Measurements from ENCODE around the gene BRICD5. TPM values are rescaled to one million over a fixed set of nuclear protein-coding genes. Genes with fewer than 3 reads are reported as not detected.

BRICD5 gene
- total and polyA plus RNA-seq, 2 donors from 2014 or later, result 7.2 to 8.2 TPM

DNA sequence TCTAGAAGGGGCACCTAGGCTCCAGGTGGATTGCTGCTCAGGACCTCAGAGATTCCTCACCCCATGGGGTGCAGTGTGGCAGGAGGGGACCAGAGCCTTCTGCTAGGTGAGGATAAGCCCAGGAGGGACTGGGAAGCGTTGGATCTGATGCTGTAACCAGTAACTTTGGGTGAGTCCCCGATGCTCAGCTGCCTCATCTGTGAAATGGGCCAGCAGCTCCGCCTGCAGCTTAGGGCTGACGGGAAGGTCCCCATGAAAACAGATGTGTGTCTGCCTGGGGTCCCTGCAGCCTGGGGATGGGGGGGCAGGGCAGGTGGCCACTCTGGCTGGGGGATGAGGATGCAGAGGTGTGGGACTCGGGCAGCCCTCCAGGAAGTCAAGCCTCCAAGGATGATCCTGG is 11.6 kb downstream of the BRICD5 start:
- FAIRE-seq, result no peak
- peaks cover 0 to 3% (median 0%) of the 10 kb centered on the region in 3 donors for H3K4me1 ChIP-seq (ENCODE audit: control insufficient read depth in 2 of 3, insufficient read depth in 2 of 3, low read depth in 1 of 3, low read length in 3 of 3)
- no peaks in the 10 kb centered on the region for H3K27me3 ChIP-seq (ENCODE audit: control insufficient read depth, insufficient read depth, low read length)
- DNase-seq, result no peak
- intact Hi-C loops (cut with DNase I), result no loop called here
- no peak overlapping the region for H3K27ac ChIP-seq (ENCODE audit: low read depth in 2 of 2, low read length in 2 of 2)
- TF ChIP-seq, protein P1, sequence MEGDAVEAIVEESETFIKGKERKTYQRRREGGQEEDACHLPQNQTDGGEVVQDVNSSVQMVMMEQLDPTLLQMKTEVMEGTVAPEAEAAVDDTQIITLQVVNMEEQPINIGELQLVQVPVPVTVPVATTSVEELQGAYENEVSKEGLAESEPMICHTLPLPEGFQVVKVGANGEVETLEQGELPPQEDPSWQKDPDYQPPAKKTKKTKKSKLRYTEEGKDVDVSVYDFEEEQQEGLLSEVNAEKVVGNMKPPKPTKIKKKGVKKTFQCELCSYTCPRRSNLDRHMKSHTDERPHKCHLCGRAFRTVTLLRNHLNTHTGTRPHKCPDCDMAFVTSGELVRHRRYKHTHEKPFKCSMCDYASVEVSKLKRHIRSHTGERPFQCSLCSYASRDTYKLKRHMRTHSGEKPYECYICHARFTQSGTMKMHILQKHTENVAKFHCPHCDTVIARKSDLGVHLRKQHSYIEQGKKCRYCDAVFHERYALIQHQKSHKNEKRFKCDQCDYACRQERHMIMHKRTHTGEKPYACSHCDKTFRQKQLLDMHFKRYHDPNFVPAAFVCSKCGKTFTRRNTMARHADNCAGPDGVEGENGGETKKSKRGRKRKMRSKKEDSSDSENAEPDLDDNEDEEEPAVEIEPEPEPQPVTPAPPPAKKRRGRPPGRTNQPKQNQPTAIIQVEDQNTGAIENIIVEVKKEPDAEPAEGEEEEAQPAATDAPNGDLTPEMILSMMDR (IDR thresholded peaks at IDR 0.05; ENCODE audit: borderline replicate concordance, extremely low read depth, insufficient read depth), result no peak
- H3K9me3 ChIP-seq (ENCODE audit: control insufficient read depth in 2 of 3, insufficient read depth in 1 of 3, low read length in 3 of 3), result no peaks in the 10 kb centered on the region
- no peak overlapping the region for H3K4me3 ChIP-seq (ENCODE audit: low read length in 3 of 3)
- no peaks in the 10 kb centered on the region for H3K36me3 ChIP-seq (ENCODE audit: control insufficient read depth in 2 of 3, insufficient read depth in 3 of 3, low read length in 3 of 3)
- H3K9ac ChIP-seq (ENCODE audit: low read length in 3 of 3), result no peak overlapping the region

DNA sequence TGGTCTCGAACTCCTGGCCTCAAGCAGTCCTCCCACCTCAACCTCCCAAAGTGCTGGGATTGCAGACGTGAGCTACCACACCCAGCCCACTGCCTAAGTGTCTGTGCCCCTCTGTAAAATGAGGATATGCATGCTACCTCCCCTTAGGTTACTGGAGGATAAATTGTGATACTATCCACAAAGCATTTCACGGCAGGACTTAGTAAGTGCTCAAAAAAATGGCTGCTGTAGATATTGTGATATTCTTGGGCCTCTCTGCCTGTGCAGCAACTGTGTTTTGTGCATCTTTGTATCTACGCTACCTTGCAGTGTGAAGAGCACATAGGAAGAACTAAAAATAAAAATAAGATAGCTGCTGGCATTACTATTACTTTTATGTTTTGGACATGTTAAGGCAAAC is 12.4 kb downstream of the BRICD5 start:
- H3K9ac ChIP-seq (ENCODE audit: low read length in 3 of 3), result no peak overlapping the region
- no peak for DNase-seq
- TF ChIP-seq, protein P1 (IDR thresholded peaks at IDR 0.05; ENCODE audit: borderline replicate concordance, extremely low read depth, insufficient read depth), result no peak
- no peak overlapping the region for H3K4me3 ChIP-seq (ENCODE audit: low read length in 3 of 3)
- intact Hi-C loops (cut with DNase I), result no loop called here
- H3K27ac ChIP-seq (ENCODE audit: low read depth in 2 of 2, low read length in 2 of 2), result no peak overlapping the region
- no peak for FAIRE-seq
- H3K4me1 ChIP-seq (ENCODE audit: control insufficient read depth in 2 of 3, insufficient read depth in 2 of 3, low read depth in 1 of 3, low read length in 3 of 3), result peaks cover 0 to 3% (median 0%) of the 10 kb centered on the region in 3 donors
- H3K27me3 ChIP-seq (ENCODE audit: control insufficient read depth, insufficient read depth, low read length), result no peaks in the 10 kb centered on the region
- H3K9me3 ChIP-seq (ENCODE audit: control insufficient read depth in 2 of 3, insufficient read depth in 1 of 3, low read length in 3 of 3), result no peaks in the 10 kb centered on the region
- no peaks in the 10 kb centered on the region for H3K36me3 ChIP-seq (ENCODE audit: control insufficient read depth in 2 of 3, insufficient read depth in 3 of 3, low read length in 3 of 3)

DNA sequence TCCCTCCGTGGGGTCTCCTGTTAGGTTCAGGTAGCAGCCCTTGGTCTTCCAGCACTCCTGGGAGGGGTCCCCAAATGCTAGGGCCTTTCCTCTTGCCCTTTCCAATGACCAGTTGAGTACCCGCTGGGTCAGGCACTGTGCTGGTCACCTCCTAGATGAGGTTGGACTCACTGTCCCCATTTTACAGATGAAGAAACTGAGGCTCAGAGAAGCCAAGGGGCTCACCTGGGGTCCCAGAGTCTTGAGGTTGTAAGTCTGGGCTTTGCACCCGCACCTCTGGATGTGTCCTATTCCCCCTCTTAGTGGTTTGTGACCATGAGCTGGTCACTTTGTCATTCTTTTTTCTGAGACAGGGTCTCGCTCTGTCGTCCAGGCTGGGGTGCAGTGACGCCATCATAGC is 12.9 kb downstream of the BRICD5 start:
- Histone ChIP-seq H3K4me1 (ENCODE audit: control insufficient read depth in 2 of 3, insufficient read depth in 2 of 3, low read depth in 1 of 3, low read length in 3 of 3) (peaks cover 0 to 3% (median 0%) of the 10 kb centered on the region in 3 donors), H3K9ac (ENCODE audit: low read length in 3 of 3) (no peak overlapping the region), H3K27me3 (ENCODE audit: control insufficient read depth, insufficient read depth, low read length) (no peaks in the 10 kb centered on the region), H3K4me3 (ENCODE audit: low read length in 3 of 3) (no peak overlapping the region), H3K27ac (ENCODE audit: low read depth in 2 of 2, low read length in 2 of 2) (no peak overlapping the region), H3K36me3 (ENCODE audit: control insufficient read depth in 2 of 3, insufficient read depth in 3 of 3, low read length in 3 of 3) (no peaks in the 10 kb centered on the region), H3K9me3 (ENCODE audit: control insufficient read depth in 2 of 3, insufficient read depth in 1 of 3, low read length in 3 of 3) (no peaks in the 10 kb centered on the region)
- DNase-seq (no peak), FAIRE-seq (no peak)
- TF ChIP-seq, protein P1 (IDR thresholded peaks at IDR 0.05; ENCODE audit: borderline replicate concordance, extremely low read depth, insufficient read depth), result no peak
- intact Hi-C loops (cut with DNase I), result no loop called here

DNA sequence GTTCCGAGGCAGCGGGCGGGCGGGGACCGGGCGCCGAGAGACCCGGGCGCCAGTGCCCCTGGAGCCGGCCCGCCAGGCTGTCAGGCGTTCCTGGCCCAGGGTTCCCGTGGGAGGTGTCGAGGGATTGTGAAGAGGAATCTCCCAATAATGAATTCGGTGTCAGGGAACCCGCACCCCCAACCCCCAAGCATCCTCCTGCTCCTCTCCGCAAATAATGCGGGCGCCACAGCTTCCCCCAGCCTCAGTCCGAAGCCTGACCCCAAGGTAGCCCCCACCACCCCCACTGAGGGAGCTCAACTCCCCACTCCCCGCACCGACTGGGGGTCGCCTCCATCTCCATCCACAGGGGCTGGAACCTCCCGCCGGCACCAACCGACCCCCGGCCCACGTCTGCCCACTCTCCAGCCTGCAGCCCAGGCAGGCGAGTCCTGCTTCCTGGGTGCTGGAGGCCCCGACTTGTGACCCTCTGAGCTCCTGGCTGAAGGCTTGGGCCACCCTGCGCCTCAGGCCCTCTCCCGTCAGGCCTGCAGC is 13.6 kb downstream of the BRICD5 start:
- Histone ChIP-seq H3K4me3 (ENCODE audit: low read length in 3 of 3) (no peak overlapping the region), H3K36me3 (ENCODE audit: control insufficient read depth in 2 of 3, insufficient read depth in 3 of 3, low read length in 3 of 3) (no peaks in the 10 kb centered on the region), H3K4me1 (ENCODE audit: control insufficient read depth in 2 of 3, insufficient read depth in 2 of 3, low read depth in 1 of 3, low read length in 3 of 3) (peaks cover 0 to 3% (median 0%) of the 10 kb centered on the region in 3 donors), H3K27ac (ENCODE audit: low read depth in 2 of 2, low read length in 2 of 2) (no peak overlapping the region), H3K9ac (ENCODE audit: low read length in 3 of 3) (no peak overlapping the region), H3K27me3 (ENCODE audit: control insufficient read depth, insufficient read depth, low read length) (no peaks in the 10 kb centered on the region), H3K9me3 (ENCODE audit: control insufficient read depth in 2 of 3, insufficient read depth in 1 of 3, low read length in 3 of 3) (no peaks in the 10 kb centered on the region)
- DNase-seq, result no peak
- TF ChIP-seq, protein P1 (IDR thresholded peaks at IDR 0.05; ENCODE audit: borderline replicate concordance, extremely low read depth, insufficient read depth), result no peak
- intact Hi-C loops (cut with DNase I), result no loop called here
- no peak for FAIRE-seq

All from kidney (tissue), 14 donors.